NOMO-1 treated with DMSO at 0.1 percent for 48 hours (cell line): ENCODE measurements around the gene KNDC1.
"Not testable (repeated sequence)": the region's sequence is repeated elsewhere in the genome, so short reads cannot be mapped to it uniquely, and the experiment has no call there.

Experiments
- DNase-seq: peaks from one replicate; lab custom pipeline; 2025; ENCODE audit not compliant: unreplicated experiment; lab: John Stamatoyannopoulos, UW

The KNDC1 gene, protein sequence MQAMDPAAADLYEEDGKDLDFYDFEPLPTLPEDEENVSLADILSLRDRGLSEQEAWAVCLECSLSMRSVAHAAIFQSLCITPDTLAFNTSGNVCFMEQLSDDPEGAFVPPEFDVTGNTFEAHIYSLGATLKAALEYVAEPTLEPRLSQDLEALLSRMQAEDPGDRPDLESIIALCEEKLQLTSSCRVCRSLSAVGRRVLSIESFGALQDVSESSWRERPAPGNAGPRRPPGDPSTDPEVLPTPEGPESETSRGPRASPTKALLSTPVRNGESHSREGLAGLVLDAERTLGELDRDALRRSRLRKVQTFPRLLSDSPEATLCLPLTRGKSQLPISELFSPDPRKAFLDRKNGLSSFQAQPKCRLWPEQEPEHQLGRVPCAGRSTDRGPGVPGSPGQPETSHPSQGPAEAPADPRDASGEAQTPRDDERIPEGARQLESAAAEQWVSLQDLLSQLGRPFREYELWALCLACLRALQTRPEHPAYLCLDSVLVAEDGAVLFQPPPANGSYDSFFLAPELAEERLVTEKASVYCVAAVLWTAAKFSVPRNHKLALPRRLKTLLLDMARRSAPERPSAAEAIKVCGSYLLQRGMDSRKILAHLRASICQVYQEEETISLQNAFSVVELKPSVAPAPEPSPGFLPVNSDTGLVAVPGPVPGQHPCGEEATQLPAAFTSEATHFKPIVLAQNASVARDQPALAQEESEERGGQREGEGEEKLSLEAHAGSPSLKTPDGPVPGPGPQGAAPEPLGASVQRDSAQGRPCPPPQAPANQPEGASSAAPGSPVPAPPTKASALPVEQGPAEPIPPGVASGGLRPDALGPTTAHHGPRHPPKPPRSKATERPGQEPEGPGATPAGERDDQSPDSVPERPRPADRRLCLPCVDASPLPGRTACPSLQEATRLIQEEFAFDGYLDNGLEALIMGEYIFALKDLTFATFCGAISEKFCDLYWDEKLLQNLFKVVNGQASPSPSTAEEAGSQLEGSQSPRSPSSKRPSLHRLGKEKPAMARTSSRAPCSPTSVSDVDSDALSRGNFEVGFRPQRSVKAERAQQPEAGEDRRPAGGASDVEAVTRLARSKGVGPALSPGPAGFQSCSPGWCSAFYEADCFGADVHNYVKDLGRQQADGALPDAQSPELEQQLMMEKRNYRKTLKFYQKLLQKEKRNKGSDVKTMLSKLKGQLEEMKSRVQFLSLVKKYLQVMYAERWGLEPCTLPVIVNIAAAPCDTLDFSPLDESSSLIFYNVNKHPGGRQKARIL (N-terminal part only)

DNA sequence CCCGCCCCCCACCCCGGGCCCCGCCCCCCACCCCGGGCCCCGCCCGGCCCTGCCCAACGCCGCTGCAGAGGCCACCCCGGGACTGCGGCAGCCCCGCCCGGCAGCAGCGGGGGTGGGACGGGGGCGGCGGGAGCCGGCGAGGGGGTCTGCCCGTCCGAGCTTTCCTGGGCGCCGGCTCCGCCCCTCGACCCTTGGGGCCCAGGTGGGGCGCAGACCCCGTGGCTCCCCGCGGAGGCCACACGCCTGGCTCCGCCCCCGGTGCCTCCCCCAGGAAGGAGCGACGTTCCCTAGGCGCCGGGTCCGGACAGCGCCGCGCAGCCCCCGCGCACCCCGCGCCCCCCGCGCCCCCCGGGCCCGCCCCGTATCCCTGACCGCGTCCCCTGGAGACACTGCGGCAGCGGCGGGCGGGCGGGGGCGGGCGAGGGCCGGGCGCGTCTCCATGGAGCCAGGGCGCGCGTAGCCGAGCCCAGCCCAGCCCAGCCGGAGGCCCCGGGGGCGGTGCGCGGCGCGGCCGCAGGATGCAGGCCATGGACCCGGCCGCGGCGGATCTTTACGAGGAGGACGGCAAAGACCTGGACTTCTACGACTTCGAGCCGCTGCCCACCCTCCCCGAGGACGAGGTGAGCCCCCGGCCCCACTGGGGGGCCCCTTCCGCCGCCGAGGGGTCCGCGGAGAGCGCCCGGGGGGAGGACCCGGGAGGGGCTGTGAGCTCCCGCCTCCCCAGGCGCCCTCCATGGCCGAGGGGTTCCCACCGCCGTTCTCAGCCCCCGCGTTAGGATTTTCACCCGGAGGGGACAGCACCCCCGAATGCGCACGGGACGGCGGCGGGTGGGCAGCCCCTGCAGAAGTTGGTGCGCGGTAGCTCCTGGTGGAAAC, at the start of gene KNDC1:
KNDC1 (plus strand) TSS at position 270 of the 876 bp plus-strand sequence; CDS start at position 519, 249 bp downstream.
- DNase-seq: no peak

DNA sequence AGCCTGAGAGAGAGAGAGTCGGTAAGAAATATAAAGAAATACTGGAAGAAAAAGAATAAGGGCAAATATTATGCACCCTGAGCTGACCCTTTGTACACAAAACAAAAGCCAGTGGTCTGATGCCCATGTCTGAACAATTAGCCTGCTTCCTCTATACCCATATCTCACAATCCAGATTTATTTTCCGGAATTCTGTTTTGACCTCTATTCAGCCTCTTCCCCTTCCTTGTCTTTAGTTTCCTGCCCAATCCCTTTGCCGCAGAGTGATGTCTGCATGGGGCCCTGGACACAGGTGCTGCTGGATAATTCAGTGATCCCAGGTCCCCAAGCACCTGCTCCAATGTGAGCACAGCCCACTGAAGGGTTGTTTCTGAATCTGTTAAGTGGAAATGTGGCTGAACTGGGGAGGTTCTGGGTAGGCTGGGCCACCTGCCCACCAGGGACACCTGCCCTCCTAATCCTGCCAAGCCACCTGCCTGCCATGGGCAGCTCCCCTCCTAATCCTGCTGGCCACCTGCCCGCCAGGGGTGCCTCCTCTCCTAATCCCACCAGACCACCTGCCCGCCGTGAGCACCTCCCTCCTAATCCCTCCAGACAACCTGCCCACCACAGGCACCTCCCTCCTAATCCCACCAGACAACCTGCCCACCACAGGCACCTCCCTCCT, 49.3 kb upstream of the KNDC1 start:
- DNase-seq: no peak

DNA sequence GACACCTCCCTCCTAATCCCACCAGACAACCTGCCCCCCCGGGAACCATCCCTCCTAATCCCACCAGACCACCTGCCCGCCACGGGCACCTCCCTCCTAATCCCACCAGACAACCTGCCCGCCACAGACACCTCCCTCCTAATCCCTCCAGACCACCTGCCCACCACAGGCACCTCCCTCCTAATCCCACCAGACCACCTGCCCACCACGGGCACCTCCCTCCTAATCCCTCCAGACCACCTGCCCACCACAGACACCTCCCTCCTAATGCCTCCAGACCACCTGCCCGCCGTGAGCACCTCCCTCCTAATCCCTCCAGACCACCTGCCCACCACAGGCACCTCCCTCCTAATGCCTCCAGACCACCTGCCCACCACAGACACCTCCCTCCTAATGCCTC, 48.4 kb upstream of the KNDC1 start:
- not testable (repeated sequence) for DNase-seq

DNA sequence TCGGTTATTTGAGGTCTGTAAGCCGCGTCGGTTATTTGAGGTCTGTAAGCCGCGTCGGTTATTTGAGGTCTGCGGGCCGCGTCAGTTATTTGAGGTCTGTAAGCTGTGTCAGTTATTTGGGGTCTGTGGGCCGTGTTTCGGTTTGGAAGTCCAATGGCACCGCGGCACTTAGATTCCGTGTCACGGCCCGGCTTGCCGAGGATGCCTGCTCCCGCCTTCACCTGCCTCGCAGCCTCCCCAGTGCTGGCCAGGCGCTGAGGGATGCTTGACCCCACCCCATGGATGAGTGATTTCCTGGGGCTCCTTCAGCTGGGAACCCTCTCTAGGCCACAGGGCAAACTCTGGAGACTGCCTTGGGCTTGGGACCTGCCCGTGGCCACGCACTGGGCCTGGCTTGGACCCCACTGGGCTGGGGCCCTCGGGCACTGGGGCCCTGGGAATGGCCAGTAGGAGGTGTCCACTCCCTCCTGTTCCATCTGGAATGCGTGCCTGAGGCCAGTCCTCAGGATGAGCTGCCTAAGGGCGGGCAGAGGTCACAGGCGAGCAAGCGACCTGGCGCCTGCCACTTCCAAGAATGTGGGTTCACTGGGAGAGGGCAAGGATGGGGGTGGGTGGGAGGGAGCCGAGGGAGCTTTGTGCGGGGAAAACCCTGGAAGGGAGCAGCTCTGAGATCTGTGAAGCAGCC, 46.7 kb upstream of the KNDC1 start:
- DNase-seq: no peak

DNA sequence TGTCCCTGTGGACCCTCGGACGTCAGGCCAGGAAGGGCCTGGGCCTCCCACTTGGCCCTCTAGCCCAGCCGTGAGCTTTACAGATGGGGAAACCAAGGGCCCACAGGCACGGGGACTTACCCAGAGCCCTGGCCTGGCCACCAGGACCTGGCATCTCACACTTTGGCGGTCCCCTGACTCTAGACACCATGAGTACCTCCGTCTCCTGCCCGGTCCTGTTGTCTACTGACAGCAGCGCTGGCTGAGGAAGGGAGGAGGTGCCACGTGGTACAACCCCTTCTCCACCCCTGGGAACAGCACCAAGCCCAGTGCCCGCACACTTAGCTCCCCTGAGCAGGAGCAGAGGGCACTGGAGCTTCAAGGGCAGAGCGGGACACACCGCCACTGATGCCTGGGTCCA, 46.2 kb upstream of the KNDC1 start:
- DNase-seq: no peak

DNA sequence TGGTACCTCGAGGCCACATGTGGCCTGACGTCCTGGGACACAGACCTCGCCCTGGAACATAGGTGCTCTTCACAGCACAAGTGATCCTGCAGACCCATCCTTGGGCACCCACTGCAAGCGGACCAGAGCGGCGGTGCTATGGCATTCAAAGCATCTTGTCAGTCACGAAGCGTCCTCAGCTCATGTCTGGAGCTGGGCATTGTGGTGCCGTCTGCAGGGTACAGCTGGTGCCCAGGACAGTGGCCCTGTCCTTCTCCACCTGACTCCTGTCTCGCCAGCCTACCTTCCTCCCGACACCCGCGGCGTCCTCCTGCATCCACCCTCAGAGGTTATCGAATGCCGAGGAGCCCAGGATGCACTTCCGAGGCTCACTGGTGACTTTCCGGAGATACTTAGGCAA, 45.8 kb upstream of the KNDC1 start:
- DNase-seq: no peak

DNA sequence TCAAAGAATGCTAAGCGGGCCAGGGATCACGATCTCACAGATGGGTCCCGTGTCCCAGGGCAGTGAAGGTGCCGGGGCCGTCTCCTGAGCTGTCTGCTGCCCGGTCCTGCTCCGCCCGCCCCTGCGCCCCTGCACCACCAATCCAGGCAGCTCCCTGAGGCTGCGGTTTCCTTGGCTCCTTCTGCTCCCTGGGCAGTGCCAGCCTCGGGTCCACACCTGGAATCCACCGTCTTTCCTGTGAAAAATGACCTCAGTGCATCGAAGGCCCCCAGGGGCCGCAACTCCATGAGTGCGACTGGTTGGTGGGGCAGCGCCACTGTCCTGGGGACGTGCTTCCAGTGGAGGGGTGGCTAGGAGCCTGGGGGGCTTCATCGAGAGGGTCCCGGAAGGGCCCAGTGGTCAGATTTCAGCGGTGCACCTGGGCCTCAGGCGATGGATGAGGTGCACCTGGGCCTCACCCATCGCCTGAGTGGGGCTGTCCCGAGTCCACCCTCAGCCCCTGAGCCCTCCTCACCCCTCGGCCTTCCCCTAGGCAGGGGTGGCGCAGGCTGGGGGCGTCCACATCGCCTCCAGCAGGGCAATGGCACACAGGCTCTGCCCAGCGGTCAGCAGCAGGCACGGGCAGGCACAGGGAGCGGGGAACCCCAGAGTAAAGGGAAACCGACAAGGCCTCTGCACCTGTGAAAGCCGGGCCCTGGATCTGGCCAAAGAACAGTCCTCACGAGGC, 45.1 kb upstream of the KNDC1 start:
- DNase-seq: no peak

DNA sequence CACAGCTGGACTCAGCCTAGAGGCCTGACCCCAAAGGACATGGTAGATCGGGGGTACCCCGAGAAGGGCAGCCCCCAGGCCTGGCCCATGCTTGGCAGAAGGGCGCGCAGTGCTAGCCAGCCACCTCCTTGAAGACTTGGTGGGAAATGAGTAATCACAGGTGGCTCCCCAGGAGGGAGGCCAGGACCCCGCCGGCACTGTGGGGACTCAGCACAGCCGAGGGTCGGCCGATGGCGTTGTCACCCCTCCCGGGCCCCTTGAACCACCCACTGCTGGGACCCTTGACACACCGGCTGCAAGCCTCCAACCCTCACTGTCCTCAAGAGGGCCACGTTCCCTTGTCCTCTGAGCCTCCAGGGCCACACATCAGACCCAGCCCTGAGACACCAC, 44.6 kb upstream of the KNDC1 start:
- no peak for DNase-seq

DNA sequence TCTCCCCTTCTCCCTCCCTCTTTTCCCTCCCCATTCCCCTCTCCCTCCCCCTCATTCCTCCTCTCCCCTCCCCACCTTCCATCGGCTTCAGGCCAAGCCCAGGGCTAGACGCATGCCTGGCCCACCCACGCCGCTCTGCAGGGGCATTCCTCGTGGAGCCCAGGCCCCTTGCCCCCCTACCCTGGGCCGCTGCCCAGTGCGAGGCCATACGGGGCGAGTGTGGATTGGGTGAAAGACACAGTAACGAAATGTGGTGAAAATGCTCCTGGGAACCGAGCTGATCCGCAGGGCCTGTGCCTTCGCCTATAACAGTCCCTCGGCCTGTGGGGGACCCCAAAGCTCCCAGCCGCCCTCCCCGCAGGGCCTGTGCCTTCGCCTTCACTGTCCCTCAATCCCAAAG, 44.0 kb upstream of the KNDC1 start:
- DNase-seq: no peak

DNA sequence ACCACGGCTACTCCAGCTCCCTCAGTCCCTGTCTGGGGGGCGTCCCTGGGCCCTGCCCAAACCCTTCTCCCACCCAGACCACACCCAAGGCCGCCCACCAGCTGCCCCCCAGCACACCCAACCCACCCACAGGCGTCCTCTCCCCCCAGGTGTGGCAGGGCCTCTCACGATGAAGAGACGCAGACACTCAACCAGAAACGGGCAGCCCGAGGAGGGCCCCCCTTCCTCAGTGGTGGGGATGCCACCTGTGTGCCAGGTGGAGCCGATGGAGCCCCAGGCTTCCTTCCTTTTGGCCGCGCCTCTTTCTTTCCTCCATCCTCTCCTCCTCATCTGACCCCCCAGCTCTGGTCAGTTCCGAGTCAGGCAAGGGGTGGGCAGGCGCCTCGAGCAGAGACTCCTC, 43.6 kb upstream of the KNDC1 start:
- DNase-seq: no peak

DNA sequence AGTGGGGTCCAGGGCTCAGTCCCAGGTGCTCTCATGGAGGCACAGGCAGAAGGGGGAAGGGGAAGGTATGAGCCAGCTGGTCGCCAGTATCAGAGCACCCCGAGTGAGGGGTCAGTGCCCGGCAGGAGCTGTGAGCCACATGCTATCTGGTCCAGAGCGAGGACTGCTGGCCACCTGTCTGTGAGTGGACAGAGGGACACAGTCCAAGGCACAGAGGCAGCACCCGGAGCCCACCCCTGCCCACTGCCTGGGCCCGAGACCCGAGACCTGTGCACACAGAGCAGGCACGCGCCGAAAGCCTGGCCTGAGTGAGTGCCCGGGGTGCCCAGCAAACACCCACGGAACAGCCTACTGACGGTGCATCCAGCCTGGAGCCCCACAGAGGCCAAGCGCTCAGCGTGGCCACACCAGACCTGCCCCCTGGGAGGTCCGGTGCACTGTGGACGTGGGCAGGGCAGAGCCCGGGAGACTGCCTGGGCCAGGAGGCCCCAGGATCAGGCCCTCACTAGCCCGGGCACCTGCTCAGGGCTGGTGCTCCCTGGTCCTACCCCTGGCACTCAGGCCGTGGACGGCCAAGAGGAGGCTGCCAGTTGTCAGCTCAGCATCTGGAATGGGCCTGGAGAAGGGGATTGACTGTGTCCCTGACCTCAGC, 42.9 kb upstream of the KNDC1 start:
- no peak for DNase-seq

DNA sequence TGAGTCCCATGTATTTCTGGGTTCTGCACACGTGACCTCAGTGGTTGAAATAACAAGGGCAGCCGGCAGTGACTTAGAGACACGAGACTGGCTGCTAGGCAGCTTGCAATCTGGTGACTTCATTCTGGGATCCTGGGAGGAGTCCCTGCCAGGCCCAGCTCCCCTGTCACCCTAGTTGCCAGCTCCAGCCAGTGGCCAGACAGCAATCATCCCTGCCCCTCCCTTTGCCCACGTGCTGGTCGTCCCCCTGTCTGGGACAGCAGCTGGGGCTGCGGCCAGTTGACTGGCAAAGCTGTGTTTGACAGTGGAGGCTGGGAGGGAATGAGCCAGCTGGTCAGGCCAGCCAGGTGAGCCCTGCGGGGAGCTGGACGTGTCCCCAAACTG, 42.3 kb upstream of the KNDC1 start:
- DNase-seq: no peak

DNA sequence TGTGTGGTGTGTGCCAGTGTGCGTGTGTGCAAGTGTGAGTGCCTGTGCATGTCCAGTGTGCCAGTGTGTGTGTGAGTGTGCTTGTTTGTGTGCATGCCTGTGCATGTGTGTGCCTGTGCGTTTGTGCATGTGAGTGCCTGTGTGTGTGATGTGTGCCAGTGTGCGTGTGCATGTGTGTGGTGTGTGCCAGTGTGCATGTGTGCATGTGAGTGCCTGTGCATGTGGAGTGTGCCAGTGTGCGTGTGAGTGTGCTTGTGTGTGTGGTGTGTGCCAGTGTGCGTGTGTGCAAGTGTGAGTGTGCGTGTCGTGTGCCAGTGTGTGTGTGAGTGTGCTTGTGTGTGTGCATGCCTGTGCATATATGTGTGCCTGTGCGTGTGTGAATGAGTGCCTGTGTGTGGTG, 38.5 kb upstream of the KNDC1 start:
- DNase-seq: no peak

DNA sequence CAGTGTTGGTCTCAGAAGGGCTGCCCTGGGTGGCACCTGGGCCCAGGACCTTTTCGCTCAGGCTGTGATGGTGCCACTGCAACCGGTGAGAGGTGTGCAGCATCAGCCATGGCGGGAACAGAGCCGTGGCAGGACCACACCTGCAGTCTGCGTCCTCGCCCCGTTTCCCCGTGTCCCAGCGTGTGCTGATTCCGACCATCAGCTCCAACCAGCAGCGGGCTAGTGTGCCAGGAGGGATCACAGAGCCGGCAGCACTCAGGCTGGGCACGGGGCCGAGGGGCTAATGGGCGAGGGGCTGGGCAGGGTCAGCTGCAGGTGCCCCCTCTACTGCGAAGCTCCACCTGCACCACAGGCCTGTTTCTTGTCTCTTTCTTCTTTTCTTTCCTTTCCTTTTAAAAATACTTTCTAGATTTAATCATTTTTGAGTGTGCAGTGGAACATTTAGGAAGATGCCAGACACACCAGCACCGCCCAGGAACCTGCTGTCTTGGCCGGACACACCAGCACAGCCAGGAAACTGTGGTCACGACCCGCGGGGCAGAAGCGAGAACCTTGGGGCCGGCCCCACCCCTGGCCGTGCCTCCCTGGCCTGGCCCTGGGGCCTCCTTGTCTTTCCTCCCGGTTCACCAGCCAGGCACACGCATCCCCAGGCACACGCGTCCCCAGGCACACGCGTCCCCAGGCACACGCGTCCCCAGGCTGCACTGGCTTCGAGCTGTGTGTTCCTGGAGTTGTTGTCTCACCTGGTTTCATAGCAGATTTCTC, 37.7 kb upstream of the KNDC1 start:
- DNase-seq: no peak

DNA sequence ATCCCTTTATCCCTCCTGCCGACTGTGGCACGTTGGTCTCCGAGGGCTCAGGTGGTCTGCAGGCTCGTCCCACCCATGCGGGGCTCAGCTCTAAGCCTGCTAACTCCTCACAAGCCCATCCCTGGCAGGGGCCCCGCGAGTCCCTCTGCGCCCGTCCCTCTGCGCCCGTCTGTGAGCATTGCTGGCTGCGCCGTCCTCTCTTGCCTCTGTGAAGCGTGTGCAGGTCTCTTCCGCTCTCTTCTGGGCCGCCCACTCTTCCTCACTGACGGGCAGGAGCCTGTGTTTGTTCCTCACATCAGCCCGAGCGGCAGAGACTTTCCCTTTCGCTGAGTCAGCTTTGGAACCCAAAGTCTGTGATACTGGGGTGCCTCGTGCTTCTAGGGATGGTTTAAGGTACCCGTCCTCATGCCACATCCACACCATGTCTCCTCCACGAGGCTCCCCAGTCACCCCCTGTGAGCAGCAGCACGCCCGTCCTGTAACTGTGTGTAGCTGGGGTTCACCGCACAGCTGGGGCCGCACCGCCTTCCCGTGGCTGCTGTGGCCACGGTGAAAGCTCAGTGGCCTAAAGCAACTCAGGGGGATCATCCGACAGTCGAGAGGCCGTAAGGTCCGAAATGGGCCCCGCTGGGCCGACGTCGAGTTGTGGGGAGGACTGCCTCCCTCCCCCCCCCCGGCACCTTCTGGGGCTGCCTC, 36.8 kb upstream of the KNDC1 start:
- no peak for DNase-seq

DNA sequence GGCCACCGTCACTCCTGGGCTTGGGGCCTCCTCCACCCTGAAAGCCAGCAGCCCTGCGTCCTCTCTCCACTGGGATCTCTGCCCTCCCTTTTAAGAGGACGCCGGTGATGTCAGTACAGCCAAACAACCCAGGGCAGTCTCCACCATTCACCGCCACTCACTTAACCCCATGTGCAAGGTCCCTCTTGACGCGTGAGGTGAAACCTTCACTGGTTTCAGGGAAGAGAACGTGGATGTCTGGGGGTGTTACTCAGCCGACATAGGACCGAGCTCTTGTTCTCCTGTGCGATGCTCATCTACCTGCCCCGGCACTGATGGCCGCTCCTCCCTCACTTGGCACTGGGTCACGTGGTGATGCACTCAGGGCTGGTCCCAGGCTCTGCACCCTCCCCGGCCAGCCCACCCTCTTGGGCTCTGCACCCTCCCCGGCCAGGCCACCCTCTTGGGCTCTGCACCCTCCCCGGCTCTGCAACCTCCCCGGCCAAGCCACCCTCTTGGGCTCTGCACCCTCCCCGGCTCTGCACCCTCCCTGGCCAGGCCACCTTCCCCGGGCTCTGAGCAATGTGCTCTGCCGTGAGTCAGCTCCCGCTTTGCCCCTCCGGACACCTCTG, 36.2 kb upstream of the KNDC1 start:
- DNase-seq: no peak
